DMS53 treated with DMSO at 0.1 percent for 48 hours (cell line): Measurements from ENCODE around the gene MON1B.
"Not testable (repeated sequence)": the region's sequence is repeated elsewhere in the genome, so short reads cannot be mapped to it uniquely, and the experiment has no call there.

Experiments
- DNase-seq: peaks from one replicate; lab custom pipeline; 2025; ENCODE audit not compliant: unreplicated experiment; lab: John Stamatoyannopoulos, UW

Gene MON1B

DNA sequence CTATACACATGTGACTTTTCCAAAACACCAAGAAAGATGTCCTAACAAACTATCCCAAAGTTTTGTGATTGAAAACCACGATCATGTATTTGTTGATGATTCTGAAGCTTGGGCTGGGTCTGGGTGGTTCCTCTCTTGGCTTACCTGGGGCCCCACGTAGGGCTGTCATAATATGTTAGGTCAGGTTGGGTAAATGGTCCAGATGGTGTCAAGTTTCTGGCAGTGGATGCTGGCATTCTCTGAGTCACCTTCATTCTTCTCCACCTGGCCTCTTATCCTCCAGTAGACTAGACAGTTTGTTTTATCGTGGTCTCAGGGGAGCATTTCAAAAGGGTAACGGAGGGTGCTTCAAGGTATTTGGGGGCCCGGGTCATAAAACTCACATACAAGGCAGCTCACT lies 47.6 kb downstream of the MON1B start:
- peak; percentile 58 for DNase-seq

- DNase-seq: not testable (repeated sequence)
Measured at GRCh38 chr16:77242471-77242870, 51.5 kb downstream of the MON1B start.

DNA sequence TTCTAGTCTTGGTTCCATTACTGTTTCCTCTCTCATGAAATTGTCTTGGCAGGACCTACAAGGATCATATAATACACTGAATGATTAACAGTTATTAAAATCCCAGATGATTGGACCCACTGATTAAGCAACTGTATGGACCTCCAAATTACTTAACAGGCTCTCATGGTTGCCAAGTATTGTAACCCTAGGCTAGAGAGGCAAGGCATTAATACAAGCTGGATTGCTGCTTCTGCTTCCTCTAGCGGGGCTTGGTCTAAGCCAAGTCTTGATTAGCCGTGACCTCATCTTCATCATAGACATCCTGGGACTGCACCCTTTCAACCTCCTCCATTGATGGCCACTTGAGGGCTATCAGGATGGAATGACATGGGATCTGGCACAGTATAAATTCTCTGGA lies 55.2 kb downstream of the MON1B start:
- no peak for DNase-seq

GRCh38 chr16:77250400-77250799 lies 59.4 kb downstream of the MON1B start:
- DNase-seq: no peak
